WTC11 (cell line): ENCODE data around the gene ITGB4. TPM values are rescaled to one million over a fixed set of nuclear protein-coding genes. Genes with fewer than 3 reads are reported as not detected.
A peak's percentile ranks its signal among the peaks of the same experiment; 100 is the strongest.

ENCODE experiments used
- ATAC-seq: fragments of 200-7000 bp; cut with Tn5 transposase; 2 replicates; pipeline ENCODE4 v1.10.0; 2021; ENCODE audit warnings: mild to moderate bottlenecking, moderate library complexity
- CTCF ChIA-PET: fragments of 300-600 bp; sonication (Branson Sonifier 250); formaldehyde crosslinking; loops from one replicate; lab custom pipeline; 2021; ENCODE audit warnings: antibody characterized with exemption; lab: Charles Lee
- POLR2A ChIA-PET: fragments of 350-600 bp; sonication (Branson Sonifier 250); formaldehyde crosslinking; loops from one replicate; lab custom pipeline; 2021; ENCODE audit warnings: antibody characterized with exemption; lab: Charles Lee
- DNase-seq: peaks from one replicate; pipeline ENCODE4 v3.0.0; 2021; ENCODE audit warnings: low spot score
- H3K27ac Mint-ChIP-seq: 2 replicates; pipeline ENCODE4 v1.8.0; 2021; ENCODE audit warnings: mixed read lengths
- H3K27me3 Mint-ChIP-seq: 2 replicates; pipeline ENCODE4 v1.8.0; 2021; ENCODE audit warnings: low read depth, mild to moderate bottlenecking, moderate library complexity, mixed read lengths
- H3K36me3 Mint-ChIP-seq: 2 replicates; pipeline ENCODE4 v1.8.0; 2021; ENCODE audit warnings: mixed read lengths
- H3K4me1 Mint-ChIP-seq: 2 replicates; pipeline ENCODE4 v1.8.0; 2022; ENCODE audit warnings: mixed read lengths
- H3K4me3 Mint-ChIP-seq: 2 replicates; pipeline ENCODE4 v1.8.0; 2021; ENCODE audit warnings: mild to moderate bottlenecking, moderate library complexity, mixed read lengths
- H3K9me3 Mint-ChIP-seq: 2 replicates; pipeline ENCODE4 v1.8.0; 2021; ENCODE audit warnings: mixed read lengths
- ARID4B ChIP-seq: sonication (generic); formaldehyde crosslinking; IDR thresholded peaks from 2 replicates; pipeline ENCODE4 v1.8.0; 2023; ENCODE audit warnings: missing genetic modification reagents, mild to moderate bottlenecking, borderline replicate concordance
- ATF6 ChIP-seq: sonication (generic); formaldehyde crosslinking; IDR thresholded peaks from 2 replicates; pipeline ENCODE4 v1.8.1; 2023; ENCODE audit warnings: mild to moderate bottlenecking, missing genetic modification reagents
- EMX1 ChIP-seq: fragments of 250-450 bp; sonication (Bioruptor Pico); IDR thresholded peaks from 2 replicates; pipeline ENCODE4 v1.8.0; 2021; ENCODE audit warnings: mild to moderate bottlenecking
- ERG ChIP-seq: fragments of 250-450 bp; sonication (Bioruptor Pico); IDR thresholded peaks from 2 replicates; pipeline ENCODE4 v1.8.0; 2021; ENCODE audit warnings: mild to moderate bottlenecking
- FOXP4 ChIP-seq: sonication (generic); formaldehyde crosslinking; IDR thresholded peaks from 2 replicates; pipeline ENCODE4 v1.8.0; 2022; ENCODE audit warnings: mild to moderate bottlenecking, missing genetic modification reagents
- JAZF1 ChIP-seq: fragments of 250-450 bp; sonication (Bioruptor Pico); IDR thresholded peaks from 2 replicates; pipeline ENCODE4 v1.9.0; 2021; ENCODE audit warnings: moderate library complexity, mild to moderate bottlenecking, inconsistent platforms
- KAT7 ChIP-seq: sonication (generic); formaldehyde crosslinking; IDR thresholded peaks from 2 replicates; pipeline ENCODE4 v1.8.1; 2023; ENCODE audit warnings: missing genetic modification reagents, mild to moderate bottlenecking, borderline replicate concordance
- NR1H2 ChIP-seq: sonication (generic); formaldehyde crosslinking; IDR thresholded peaks from 2 replicates; pipeline ENCODE4 v1.9.0; 2021; ENCODE audit warnings: mild to moderate bottlenecking, moderate library complexity, missing genetic modification reagents
- OVOL2 ChIP-seq: fragments of 250-450 bp; sonication (Bioruptor Pico); IDR thresholded peaks from 2 replicates; pipeline ENCODE4 v1.9.0; 2021; ENCODE audit warnings: mild to moderate bottlenecking, borderline replicate concordance
- TP53 ChIP-seq: sonication (generic); formaldehyde crosslinking; IDR thresholded peaks from 2 replicates; pipeline ENCODE4 v1.8.1; 2023; ENCODE audit warnings: mild to moderate bottlenecking, missing genetic modification reagents
- ZNF138 ChIP-seq: sonication (generic); formaldehyde crosslinking; conservative IDR thresholded peaks from 2 replicates; pipeline ENCODE4 v1.8.1; 2022; ENCODE audit warnings: mild to moderate bottlenecking, moderate library complexity, missing genetic modification reagents
- ZNF232 ChIP-seq: sonication (generic); formaldehyde crosslinking; IDR thresholded peaks from 2 replicates; pipeline ENCODE4 v1.8.0; 2022; ENCODE audit warnings: mild to moderate bottlenecking, missing genetic modification reagents
- ZNF532 ChIP-seq: fragments of 250-450 bp; sonication (Bioruptor Pico); IDR thresholded peaks from 2 replicates; pipeline ENCODE4 v1.9.0; 2021; ENCODE audit warnings: mild to moderate bottlenecking, borderline replicate concordance
- ZNF671 ChIP-seq: fragments of 250-450 bp; sonication (Bioruptor Pico); IDR thresholded peaks from 2 replicates; pipeline ENCODE4 v1.8.0; 2021; ENCODE audit warnings: mild to moderate bottlenecking
- total RNA-seq: library from RNA; stranded (reverse); gene quantifications from 3 replicates; pipeline ENCODE4 v1.2.3, GENCODE V29; 2021

The ITGB4 gene
- total RNA-seq, 1 experiment from 2014 or later: 9.5 TPM

- TF ChIP-seq ZNF138 (CRISPR knock-in tag): no peak
Measured at GRCh38 chr17:75771334-75772281, 50.3 kb downstream of the ITGB4 start (continued).

- ChIA-PET CTCF (interaction anchor here (0.8 to 7.8 kb wide), 9 partner anchors 8 to 172 kb away, joined by 3 to 72 read pairs (median 5); partner anchors contain the start of genes GALK1 and SMIM5), POLR2A (interaction anchor here (4.0 kb wide), 1 partner anchor 8 kb away, joined by 22 read pairs; the partner anchor contains the start of gene GALK1)
- TF ChIP-seq TP53 (CRISPR knock-in tag) (no peak), ATF6 (no peak), FOXP4 (no peak), ZNF232 (CRISPR knock-in tag) (no peak), NR1H2 (CRISPR knock-in tag) (no peak)
- peaks cover 34% of the 10 kb centered on the region for H3K4me1 Mint-ChIP-seq
- H3K27me3 Mint-ChIP-seq: no peaks in the 10 kb centered on the region
- ATAC-seq (no peak), DNase-seq (no peak)
- H3K9me3 Mint-ChIP-seq: no peaks in the 10 kb centered on the region
- no peak overlapping the region for H3K4me3 Mint-ChIP-seq
- peaks cover 19% of the 10 kb centered on the region for H3K36me3 Mint-ChIP-seq
- 0 out of 2 replicates have a peak overlapping the region, but pooled peaks have one; percentile 41 for H3K27ac Mint-ChIP-seq
Measured at GRCh38 chr17:75773121-75773807, 52.0 kb downstream of the ITGB4 start.

DNA sequence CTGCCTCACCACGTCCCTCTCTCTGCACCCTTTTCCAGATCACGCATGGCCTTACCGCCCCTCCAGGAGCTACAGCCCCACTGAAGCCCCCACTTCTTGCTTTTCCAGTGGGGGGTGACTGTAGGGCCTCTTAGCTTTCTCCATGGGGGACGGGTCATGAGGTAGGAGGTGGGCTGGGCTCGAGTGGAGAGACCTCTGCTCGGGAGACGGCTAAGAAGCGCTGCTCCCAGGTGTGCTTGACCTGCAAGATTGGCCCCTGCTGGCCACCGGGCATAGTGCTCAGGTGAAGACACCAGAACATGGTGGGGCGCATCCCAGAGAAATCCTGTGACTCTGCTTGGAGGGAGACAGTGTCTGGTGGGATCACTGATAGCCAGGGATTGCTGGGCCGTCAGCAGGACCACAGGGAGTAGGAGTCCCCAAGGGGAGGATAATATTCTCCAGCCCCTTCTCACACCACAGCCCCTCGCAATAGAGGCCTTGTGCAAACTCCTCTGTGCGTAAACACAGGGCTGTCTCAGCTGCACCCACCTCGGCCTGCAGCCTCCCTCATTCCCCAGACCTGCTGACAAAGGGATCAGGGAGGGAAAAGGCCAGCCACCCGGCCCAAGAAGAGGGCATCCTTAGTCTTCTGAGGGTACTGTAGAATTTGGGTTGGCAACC lies 52.7 kb downstream of the ITGB4 start:
- ChIA-PET POLR2A (interaction anchor here (0.6 to 4.0 kb wide), 5 partner anchors 9 to 857 kb away, joined by 3 to 22 read pairs (median 4); partner anchors contain the start of gene GALK1), CTCF (interaction anchor here (0.6 to 7.8 kb wide), 12 partner anchors 9 to 173 kb away, joined by 3 to 72 read pairs (median 5); partner anchors contain the start of genes GALK1 and SMIM5)
- H3K4me1 Mint-ChIP-seq: peaks cover 39% of the 10 kb centered on the region
- H3K27ac Mint-ChIP-seq: no peak overlapping the region
- H3K36me3 Mint-ChIP-seq: peaks cover 25% of the 10 kb centered on the region
- H3K27me3 Mint-ChIP-seq: no peaks in the 10 kb centered on the region
- TF ChIP-seq JAZF1 (CRISPR knock-in tag) (no peak), KAT7 (CRISPR knock-in tag) (no peak), ZNF532 (no peak), EMX1 (no peak), ZNF671 (CRISPR knock-in tag) (no peak), ARID4B (CRISPR knock-in tag) (no peak), OVOL2 (CRISPR knock-in tag) (no peak), ERG (CRISPR knock-in tag) (peak; percentile 49; the same call in 1 of the 2 replicates)
- H3K9me3 Mint-ChIP-seq: no peaks in the 10 kb centered on the region
- peak; percentile 63 for ATAC-seq
- no peak overlapping the region for H3K4me3 Mint-ChIP-seq
- DNase-seq: peak; percentile 69
